Thyroid gland (tissue), 4 donors: ENCODE measurements around the gene GLI3.

ENCODE experiments used
- CTCF ChIP-seq, 6 experiments: fragments of 200-600 bp in 3 of 6; fragments of 450-650 bp in 3 of 6; sonication (generic) in 3 of 6; IDR thresholded peaks; one replicate each; pipeline ENCODE4 v1.5.1; 2016 to 2019; ENCODE audit warnings: antibody characterized with exemption in 6 of 6, mild to moderate bottlenecking in 2 of 6, inconsistent platforms in 1 of 6, moderate library complexity in 1 of 6
- POLR2A ChIP-seq, 2 donors: fragments of 450-650 bp; IDR thresholded peaks; one replicate each; pipeline ENCODE4 v1.6.1; 2017; ENCODE audit warnings: antibody characterized with exemption in 2 of 2, mild to moderate bottlenecking in 2 of 2, moderate library complexity in 1 of 2

- no peak for TF ChIP-seq CTCF (IDR thresholded peaks at IDR 0.05)
- TF ChIP-seq POLR2A (IDR thresholded peaks at IDR 0.05): no peak
Measured at GRCh38 chr7:42117201-42117600, 119.8 kb downstream of the GLI3 start.
